ENCODE measurements around the gene KANTR. TPM values are rescaled to one million over a fixed set of nuclear protein-coding genes. Genes with fewer than 3 reads are reported as not detected.

The KANTR gene
- total and polyA plus RNA-seq, 9 of the 15 experiments (the other 6 are each of a cell fraction or from before 2014, with no cell fraction given) = 1.0 to 5.7 (median 3.4) TPM

- TF ChIP-seq AFF1 (IDR thresholded peaks at IDR 0.05; ENCODE audit: low read depth in 1 of 2, partially characterized antibody in 2 of 2) (no peak), ZNF175 (CRISPR knock-in tag; IDR thresholded peaks at IDR 0.05; ENCODE audit: low read depth) (no peak), BRD4 (IDR thresholded peaks at IDR 0.05) (no peak), TAL1 (IDR thresholded peaks at IDR 0.05) (no peak), GMEB1 (CRISPR knock-in tag; IDR thresholded peaks at IDR 0.05) (no peak), MBD1 (CRISPR knock-in tag; IDR thresholded peaks at IDR 0.05) (no peak), CREM (IDR thresholded peaks at IDR 0.05; ENCODE audit: low read depth) (no peak), ZNF583 (CRISPR knock-in tag; IDR thresholded peaks at IDR 0.05) (no peak), MYC (IDR thresholded peaks at IDR 0.05; ENCODE audit: low read depth, low read length) (no peak), MYC (CRISPR knock-in tag; IDR thresholded peaks at IDR 0.05; ENCODE audit: borderline replicate concordance, low read depth) (no peak), SP2 (IDR thresholded peaks at IDR 0.05; ENCODE audit: extremely low read depth, low read depth, low read length, poor library complexity, severe bottlenecking) (no peak)
These were observed 9.1 kb upstream of the KANTR start (continued) for GRCh38 chrX:53084863-53085262.

All from K562 (cell line).